ENCODE results near the gene C1orf232.

C1orf232 gene

GRCh38 chr1:26155370-26156284 lies 13.1 kb downstream of the C1orf232 start:
- DNase-seq: no peak

- no peak for DNase-seq
These were observed 14.0 kb downstream of the C1orf232 start for GRCh38 chr1:26154750-26155149.

GRCh38 chr1:26153966-26154532 lies 14.7 kb downstream of the C1orf232 start:
- no peak for DNase-seq

DNA sequence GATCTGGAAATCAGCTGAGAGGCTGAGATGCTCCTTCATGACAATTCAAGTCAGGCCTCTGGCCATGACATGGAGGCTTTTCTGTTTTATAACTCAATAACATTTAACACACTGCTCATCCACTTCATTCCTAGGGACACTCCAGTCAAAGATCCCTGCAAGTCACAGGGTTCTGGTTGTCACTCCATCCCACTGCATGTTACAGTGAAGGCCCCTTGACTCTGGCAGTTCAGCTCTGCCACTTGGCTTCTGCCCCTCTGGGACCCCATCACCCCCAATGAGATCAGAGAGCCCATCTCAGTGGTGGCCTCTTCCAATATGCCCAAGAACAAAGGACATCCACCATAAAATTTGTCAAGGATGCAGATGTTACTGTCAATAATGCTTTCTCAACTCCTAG lies 19.9 kb downstream of the C1orf232 start:
- DNase-seq: no peak

- DNase-seq: no peak
These were observed 22.8 kb downstream of the C1orf232 start for GRCh38 chr1:26145960-26146294.

DNA sequence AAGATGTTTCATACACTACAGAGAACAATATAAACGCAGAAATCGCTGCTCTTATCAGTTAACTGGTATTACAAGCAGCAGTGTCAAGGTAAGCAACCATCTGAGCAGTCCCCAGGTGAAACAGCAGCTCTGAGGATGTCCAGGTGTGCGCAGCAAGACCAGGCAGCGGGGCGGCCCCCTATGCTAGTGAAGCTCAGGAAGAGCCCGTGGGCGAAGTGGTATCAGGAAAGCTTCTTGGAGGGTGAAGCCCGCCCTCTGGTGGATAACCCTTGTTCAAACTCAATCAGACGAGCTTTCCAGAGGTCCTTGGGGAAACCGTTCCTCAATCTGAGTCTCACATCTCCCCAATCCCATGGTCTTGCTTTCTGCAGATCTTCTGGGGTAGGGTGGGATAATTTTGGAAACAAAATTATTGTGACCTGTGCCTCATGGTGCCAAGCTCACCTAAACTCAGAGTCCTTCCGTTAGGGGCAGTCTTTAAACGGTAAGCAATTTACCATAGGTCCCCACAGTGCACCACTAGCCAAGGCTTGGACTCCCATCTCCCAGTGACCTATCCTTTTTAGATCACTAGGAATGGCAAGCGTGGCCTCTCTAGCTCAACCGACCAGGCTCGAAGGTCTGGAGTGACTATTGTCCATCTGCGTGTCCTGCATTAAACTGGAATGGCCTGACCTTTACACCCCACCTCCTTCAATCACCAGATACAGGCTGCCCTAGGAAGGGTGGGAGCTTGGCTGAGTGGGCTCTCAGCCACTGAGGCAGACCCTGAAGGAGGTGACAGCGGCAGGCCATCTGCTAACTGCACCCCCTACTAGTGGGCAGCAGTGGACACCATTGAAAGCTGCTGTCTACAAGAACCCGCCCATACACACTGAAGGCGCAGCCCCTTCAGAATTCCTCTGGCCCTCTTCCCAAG lies 23.5 kb downstream of the C1orf232 start:
- DNase-seq: peak; percentile 62

DNA sequence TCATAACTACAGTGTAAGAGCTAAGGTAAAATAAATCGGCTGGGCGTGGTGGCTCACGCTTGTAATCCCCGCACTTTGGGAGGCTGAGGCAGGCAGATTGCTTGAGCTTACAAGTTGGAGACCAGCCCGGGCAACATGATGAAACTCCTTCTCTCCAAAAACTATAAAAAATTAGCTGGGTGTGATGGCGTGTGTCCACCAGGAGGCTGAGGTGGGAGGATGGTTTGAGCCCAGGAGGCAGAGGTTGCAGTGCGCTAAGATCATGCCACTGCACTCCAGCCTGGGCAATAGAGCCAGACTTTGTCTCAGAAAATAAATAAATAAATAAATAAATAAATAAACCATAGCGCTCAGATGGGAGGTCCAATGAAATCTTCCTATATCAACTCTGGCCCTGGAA lies 26.6 kb downstream of the C1orf232 start:
- no peak for DNase-seq

DNA sequence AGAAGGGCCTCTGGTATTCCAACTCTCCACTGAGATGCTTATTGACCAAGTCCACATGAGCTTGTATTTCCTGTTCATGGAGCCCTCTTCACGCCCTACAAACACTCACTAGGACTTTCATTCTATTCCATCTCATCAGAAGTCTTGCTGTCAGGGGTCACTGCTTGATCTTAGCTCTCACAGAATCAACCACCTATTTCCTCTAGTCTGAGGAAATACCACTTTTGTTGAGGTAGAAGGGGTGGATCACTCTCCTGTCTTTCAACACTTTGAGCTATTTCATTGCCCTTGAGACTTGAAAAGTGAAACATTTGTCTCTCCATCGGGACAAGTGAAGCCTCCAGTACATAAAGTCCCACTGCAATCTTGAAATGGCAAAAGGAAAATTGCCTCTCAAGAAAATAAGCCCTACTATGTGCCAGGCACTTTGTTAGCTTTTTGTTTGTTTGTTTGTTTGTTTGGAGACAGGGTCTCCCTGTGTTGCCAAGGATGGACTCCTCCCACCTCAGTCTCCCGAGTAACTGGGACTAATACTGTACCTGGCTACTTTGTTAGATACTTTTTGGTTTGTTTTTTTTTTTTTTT lies 29.7 kb downstream of the C1orf232 start:
- no peak for DNase-seq

DNA sequence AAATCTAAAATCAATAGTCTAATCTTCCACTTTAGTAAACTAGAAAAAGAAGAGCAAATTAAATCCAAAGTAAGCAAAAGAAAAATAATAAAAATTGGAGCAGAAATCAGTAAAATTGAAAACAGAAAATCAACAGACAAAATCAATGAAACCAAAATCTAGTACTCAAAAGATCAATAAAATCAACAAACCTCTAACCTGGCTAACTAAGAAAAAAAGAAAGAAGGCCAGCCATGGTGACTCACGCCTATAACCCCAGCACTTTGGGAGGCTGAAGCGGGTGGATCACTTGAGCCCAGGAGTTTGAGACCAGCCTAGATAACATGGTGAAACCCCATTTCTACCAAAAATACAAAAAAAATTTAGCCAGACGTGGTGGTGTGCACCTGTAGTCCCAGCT lies 34.3 kb downstream of the C1orf232 start:
- DNase-seq: no peak

GRCh38 chr1:26132834-26133167 lies 36.0 kb downstream of the C1orf232 start:
- DNase-seq: no peak

DNA sequence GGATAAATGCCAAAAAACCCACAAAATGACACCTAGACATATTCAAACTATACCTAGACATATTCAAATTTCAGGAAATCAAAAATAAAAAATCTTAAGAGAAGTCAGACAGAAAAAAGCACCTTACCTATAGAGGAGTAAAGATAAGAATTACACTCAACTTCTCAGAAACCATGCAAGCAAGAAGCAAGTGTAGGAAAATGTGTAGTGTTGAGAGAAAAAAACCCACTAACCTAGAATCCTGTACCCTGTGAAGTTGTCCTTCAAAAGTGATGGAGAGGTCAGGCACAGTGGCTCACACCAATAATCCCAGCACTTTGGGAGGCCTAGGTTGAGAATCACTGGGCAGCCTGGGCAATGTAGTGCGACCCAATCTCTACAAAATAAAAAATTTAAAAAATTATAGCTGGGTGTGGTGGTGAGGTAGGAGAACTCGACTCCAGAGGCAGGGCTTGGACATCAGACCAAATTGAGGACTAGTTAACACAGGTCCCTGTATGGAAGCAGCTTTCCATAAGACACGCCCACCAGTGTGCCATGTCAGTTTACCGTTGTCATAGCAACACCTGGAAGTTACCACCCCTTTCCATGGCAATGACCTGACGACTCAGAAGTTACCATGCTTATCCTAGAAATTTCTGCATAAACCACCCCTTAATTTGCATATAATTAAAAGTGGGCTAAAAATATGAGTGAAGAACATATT lies 36.5 kb downstream of the C1orf232 start:
- DNase-seq: no peak

DNA sequence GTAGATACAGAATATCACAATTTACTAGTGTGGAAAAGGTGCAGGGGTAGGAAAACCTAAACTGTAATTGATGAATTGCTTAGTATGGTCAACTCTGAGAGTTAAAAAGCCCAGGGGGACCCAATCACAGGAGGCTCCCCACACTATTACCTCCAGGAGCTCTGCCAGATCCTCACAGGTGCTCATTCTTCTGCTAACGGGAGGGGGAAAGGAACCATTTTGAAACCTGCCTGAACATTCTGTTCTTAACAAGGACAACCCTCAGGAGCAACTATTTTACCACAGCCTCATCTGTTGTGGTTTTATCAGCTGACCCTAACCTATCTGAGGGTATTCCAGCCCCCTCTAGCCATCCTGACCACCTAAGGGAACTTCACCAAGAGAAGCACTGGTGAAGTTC lies 38.1 kb downstream of the C1orf232 start:
- DNase-seq: no peak

DNA sequence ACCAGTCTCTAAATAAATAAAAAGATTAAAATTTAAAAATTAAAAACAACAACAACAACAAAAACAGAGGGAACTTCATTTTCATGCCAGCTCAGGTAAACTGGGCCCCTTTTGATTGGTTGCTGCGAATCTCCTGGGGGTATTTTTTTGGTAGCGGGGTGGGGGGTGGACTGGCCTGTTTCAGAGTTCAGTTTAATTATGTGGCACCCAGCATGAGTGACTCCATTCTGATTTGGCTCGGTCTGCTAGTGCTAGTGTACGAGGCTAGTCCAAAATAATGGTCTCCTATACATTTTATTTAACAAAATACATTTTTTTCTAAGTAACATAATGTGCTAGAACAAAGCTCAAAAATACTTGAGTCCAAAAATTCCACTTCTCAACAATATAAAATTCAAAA lies 39.0 kb downstream of the C1orf232 start:
- no peak for DNase-seq

GRCh38 chr1:26127235-26128163 lies 41.3 kb downstream of the C1orf232 start:
- DNase-seq: no peak

GRCh38 chr1:26126321-26127084 lies 42.3 kb downstream of the C1orf232 start:
- peak; percentile 32 for DNase-seq

GRCh38 chr1:26125946-26126320 lies 42.8 kb downstream of the C1orf232 start:
- no peak for DNase-seq

DNA sequence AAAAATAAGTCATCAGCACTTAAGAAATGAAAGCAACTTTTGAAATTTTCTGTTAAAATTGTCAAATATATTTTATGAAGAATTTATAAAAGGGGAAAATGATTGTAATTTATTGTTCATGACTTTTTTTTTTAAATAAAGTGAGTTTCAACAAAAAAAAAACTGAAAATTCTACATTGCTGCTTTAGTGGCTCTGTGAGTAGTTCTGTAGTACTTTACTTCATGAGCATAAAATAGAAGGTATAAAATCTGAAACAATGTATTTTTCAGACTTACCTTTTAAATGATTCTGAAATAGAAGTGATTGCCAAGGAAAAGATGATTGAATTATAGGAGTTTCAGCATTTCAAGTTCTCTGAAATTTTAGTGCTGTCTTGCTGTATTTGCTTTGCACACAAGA lies 43.4 kb downstream of the C1orf232 start:
- no peak for DNase-seq

- DNase-seq: no peak
These were observed 44.1 kb downstream of the C1orf232 start for GRCh38 chr1:26124418-26125331.

Measured in stimulated activated CD4-positive, alpha-beta T cell treated with anti-CD3 and anti-CD28 coated beads, Interleukin-1b, Interleukin-23, amount 100 ng/mL, for 48 hours (primary cell).